HCT116 (cell line): ENCODE data around the gene CXCL13.

Experiments used
- EGR1 ChIP-seq: IDR thresholded peaks from 2 replicates; pipeline ENCODE4 v1.6.1; 2012; ENCODE audit warnings: low read depth
- EZH2 ChIP-seq: fragments of 200-600 bp; sonication (generic); IDR thresholded peaks from 2 replicates; pipeline ENCODE4 v1.6.1; 2017; ENCODE audit warnings: antibody characterized with exemption, mixed run types
- POLR2AphosphoS5 ChIP-seq: IDR thresholded peaks from 2 replicates; pipeline ENCODE4 v1.6.1; 2011; ENCODE audit warnings: mild to moderate bottlenecking, low read depth, low read length, moderate library complexity
- TF ChIP-seq, protein P1 (sequence below), 3 experiments: fragments of 200-600 bp in 1 of 3; sonication (generic) in 1 of 3; IDR thresholded peaks in 2 of 3; conservative IDR thresholded peaks in 1 of 3; 2 replicates each; pipeline ENCODE4 v1.5.1; 2012 to 2017; ENCODE audit warnings: low read depth in 2 of 3, low read length in 2 of 3, antibody characterized with exemption in 1 of 3, borderline replicate concordance in 1 of 3, control low read depth in 1 of 3, mild to moderate bottlenecking in 1 of 3, mixed read lengths in 1 of 3, mixed run types in 1 of 3, moderate library complexity in 1 of 3; ENCODE audit not compliant: insufficient read depth in 1 of 3
- TF ChIP-seq, protein P2 (sequence below): IDR thresholded peaks from 2 replicates; pipeline ENCODE4 v1.6.1; 2012

DNA sequence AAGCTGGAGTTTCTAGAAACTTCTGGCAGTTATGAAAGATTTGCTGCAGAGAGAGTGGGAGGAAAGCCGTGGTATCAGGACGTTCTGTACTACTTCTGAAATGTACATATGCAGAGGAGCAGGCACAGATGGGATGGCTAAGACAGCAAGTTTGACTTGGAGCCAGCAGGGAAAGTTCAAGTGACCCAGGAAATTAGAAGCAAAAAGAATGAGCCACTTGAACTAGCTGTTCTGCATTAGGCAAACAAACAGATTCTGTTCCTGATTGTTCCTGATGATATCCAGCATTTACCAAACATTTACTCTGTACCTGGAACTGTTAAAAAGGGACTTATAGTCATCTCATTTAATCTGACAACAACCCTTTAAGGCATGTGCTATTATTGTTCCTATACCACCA lies 41.4 kb upstream of the CXCL13 start:
- TF ChIP-seq EGR1 = no peak
- TF ChIP-seq, protein P1, sequence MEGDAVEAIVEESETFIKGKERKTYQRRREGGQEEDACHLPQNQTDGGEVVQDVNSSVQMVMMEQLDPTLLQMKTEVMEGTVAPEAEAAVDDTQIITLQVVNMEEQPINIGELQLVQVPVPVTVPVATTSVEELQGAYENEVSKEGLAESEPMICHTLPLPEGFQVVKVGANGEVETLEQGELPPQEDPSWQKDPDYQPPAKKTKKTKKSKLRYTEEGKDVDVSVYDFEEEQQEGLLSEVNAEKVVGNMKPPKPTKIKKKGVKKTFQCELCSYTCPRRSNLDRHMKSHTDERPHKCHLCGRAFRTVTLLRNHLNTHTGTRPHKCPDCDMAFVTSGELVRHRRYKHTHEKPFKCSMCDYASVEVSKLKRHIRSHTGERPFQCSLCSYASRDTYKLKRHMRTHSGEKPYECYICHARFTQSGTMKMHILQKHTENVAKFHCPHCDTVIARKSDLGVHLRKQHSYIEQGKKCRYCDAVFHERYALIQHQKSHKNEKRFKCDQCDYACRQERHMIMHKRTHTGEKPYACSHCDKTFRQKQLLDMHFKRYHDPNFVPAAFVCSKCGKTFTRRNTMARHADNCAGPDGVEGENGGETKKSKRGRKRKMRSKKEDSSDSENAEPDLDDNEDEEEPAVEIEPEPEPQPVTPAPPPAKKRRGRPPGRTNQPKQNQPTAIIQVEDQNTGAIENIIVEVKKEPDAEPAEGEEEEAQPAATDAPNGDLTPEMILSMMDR (IDR thresholded peaks at IDR 0.05 in 2 of 3, conservative IDR thresholded peaks at IDR 0.05 in 1 of 3; ENCODE audit: borderline replicate concordance in 1 of 3, insufficient read depth in 1 of 3, low read depth in 2 of 3, low read length in 2 of 3) = no peak
- no peak for TF ChIP-seq EZH2
- no peak for TF ChIP-seq POLR2AphosphoS5
- TF ChIP-seq, protein P2, sequence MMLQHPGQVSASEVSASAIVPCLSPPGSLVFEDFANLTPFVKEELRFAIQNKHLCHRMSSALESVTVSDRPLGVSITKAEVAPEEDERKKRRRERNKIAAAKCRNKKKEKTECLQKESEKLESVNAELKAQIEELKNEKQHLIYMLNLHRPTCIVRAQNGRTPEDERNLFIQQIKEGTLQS = no peak
